ENCODE data around the gene C10orf95.

The C10orf95 gene

GRCh38 chr10:102413053-102413705, 38.2 kb downstream of the C10orf95 start:
- DNase-seq (ENCODE audit: low read depth): no peak
- no peak overlapping the region for H3K4me3 ChIP-seq (replicated peaks; ENCODE audit: low read depth, low read length)
- no peak for TF ChIP-seq CTCF (IDR thresholded peaks at IDR 0.05; ENCODE audit: low read length, missing control alignments)

GRCh38 chr10:102412293-102412692, 39.0 kb downstream of the C10orf95 start:
- no peak for TF ChIP-seq CTCF (IDR thresholded peaks at IDR 0.05; ENCODE audit: low read length, missing control alignments)
- DNase-seq (ENCODE audit: low read depth): no peak
- no peak overlapping the region for H3K4me3 ChIP-seq (replicated peaks; ENCODE audit: low read depth, low read length)

- no peak for DNase-seq (ENCODE audit: low read depth)
- no peak for TF ChIP-seq CTCF (IDR thresholded peaks at IDR 0.05; ENCODE audit: low read length, missing control alignments)
- no peak overlapping the region for H3K4me3 ChIP-seq (replicated peaks; ENCODE audit: low read depth, low read length)
These were observed 39.7 kb downstream of the C10orf95 start for GRCh38 chr10:102411341-102412255.

- no peak for DNase-seq (ENCODE audit: low read depth)
- TF ChIP-seq CTCF (IDR thresholded peaks at IDR 0.05; ENCODE audit: low read length, missing control alignments): no peak
- H3K4me3 ChIP-seq (replicated peaks; ENCODE audit: low read depth, low read length): peak overlapping the region; percentile 46
These were observed 40.8 kb downstream of the C10orf95 start for GRCh38 chr10:102410429-102411073.

GRCh38 chr10:102409604-102410428, 41.5 kb downstream of the C10orf95 start:
- DNase-seq (ENCODE audit: low read depth): no peak
- TF ChIP-seq CTCF (IDR thresholded peaks at IDR 0.05; ENCODE audit: low read length, missing control alignments): no peak
- H3K4me3 ChIP-seq (replicated peaks; ENCODE audit: low read depth, low read length): peak overlapping the region; percentile 46
